SW 1271 (cell line): ENCODE results near the gene CA9.
"Not testable (repeated sequence)": the region's sequence is repeated elsewhere in the genome, so short reads cannot be mapped to it uniquely, and the experiment has no call there.

Experiments used
- DNase-seq, 2 experiments: peaks; one replicate each; lab custom pipeline; 2025; lab: John Stamatoyannopoulos, UW

The CA9 gene

GRCh38 chr9:35673132-35674024 lies at the start of gene CA9:
CA9 (plus strand) TSS chr9:35673928; CDS start chr9:35673960, 32 bp downstream.
- DNase-seq, result no peak

DNA sequence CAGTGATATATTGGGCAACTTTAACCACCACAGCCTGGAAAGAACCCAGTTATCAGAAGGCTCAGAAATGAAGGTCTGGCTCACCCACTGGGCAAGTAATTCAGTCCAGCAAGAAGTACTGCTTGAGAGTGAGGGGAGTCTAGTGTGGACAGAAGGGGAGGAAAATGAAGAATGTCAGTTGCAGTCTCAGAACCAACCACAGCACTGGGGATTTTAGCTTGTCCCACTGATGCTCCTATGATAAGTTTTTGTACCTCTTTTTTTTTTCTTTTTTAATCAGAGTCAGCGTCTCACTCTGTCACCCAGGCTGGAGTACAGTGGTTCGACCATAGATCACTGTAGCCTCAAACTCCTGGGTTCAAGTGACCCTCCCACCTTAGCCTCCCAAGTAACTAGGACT lies 46.2 kb upstream of the CA9 start:
- no peak for DNase-seq

- no peak for DNase-seq
Measured at GRCh38 chr9:35628389-35628991, 45.2 kb upstream of the CA9 start.

DNA sequence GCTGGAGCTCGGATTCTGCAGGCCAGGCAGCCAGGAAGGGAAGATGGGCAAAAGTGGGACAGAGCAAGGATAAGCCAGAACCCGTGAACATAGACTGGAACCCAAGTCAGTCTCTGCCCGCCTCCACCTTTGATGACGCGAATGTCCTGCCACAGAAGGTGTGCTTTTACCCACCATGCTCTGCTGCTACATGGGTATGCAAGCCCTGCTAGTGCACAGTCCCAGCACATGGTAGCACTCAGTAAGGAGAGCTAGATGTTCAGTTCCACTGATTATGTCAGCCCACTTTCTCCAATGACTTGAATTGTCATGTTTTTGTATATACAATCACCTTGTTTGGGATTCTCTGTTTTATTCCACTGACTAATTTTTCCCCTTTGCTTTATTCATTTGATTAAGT lies 44.1 kb upstream of the CA9 start:
- DNase-seq, result no peak

DNA sequence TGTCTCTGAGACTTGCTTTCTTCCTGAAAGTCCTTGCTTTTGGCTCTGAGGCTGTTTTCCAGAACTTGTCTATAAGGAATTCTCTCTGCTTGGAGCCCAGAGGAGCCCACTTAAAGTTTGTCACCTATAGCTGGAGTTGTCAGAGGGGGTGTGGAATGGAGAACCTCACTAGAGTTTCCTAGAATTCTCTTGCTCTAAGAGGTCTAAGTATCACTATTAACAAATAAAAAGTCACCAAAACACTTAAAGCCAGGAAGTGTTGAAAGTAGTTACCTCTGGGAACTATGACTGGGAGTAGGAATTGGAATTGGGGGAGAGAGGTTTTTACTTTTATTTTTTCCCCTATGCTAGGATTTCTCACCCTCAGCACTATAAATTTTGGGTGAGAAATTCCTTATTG lies 38.0 kb upstream of the CA9 start:
- no peak for DNase-seq

- no peak for DNase-seq
Measured at GRCh38 chr9:35636135-35636876, 37.4 kb upstream of the CA9 start.

DNA sequence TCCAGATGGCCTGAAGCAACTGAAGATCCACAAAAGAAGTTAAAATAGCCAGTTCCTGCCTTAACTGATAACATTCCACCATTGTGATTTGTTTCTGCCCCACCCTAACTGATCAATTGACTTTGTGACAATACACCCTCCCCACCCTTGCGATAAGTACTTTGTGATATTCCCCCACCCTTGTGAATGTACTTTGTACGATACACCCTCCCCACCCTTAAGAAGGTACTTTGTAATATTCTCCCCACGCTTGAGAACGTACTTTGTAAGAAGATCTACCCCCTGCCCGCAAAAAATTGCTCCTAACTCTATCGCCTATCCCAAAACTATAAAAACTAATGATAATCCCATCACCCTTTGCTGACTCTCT lies 36.9 kb upstream of the CA9 start:
- not testable (repeated sequence) for DNase-seq

- not testable (repeated sequence) for DNase-seq
Measured at GRCh38 chr9:35637427-35637955, 36.2 kb upstream of the CA9 start.

DNA sequence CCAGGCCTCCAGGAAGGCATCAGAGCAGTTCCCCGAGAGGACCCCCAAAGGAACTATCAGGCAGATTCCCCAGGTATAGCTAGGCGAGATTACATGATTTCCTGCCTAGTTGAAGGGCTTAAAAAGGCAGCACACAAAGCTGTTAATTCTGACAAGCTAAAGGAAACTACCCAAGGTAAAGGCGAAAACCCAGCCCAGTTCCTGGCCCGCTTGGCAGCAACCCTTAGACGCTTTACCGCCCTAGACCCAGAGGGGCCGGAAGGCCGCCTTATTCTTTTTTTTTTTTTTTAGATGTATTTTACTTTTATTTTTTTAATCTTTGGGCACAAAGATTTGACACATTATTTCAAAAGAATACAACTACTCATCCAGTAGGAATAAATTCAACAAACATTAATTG lies 35.0 kb upstream of the CA9 start:
- DNase-seq, result not testable (repeated sequence)

- not testable (repeated sequence) for DNase-seq
Measured at GRCh38 chr9:35639225-35639624, 34.5 kb upstream of the CA9 start.

DNA sequence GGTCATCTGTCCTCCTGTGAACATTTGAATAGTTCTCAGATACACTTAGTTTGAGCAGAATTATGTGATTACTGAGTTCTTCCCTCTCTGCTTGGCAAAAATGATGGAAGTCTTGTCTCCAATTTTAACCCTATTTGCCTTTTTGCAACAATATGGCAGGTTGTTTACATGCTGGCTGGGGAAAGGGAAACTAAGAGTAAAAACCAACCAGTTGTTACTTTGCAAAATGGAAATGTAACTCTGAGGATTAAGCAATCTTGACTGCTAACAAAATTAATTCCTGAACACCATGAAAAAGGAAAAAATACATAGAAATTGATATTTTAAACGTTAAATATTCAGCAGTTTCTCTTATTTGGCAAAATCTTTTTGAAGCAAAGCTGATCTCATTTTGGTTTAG lies 34.1 kb upstream of the CA9 start:
- DNase-seq, result no peak

- DNase-seq, result not testable (repeated sequence)
Measured at GRCh38 chr9:35640431-35640830, 33.3 kb upstream of the CA9 start.

GRCh38 chr9:35641478-35641877 lies 32.2 kb upstream of the CA9 start:
- not testable (repeated sequence) for DNase-seq

GRCh38 chr9:35643046-35643445 lies 30.7 kb upstream of the CA9 start:
- no peak for DNase-seq

GRCh38 chr9:35645736-35646135 lies 28.0 kb upstream of the CA9 start:
- not testable (repeated sequence) for DNase-seq

DNA sequence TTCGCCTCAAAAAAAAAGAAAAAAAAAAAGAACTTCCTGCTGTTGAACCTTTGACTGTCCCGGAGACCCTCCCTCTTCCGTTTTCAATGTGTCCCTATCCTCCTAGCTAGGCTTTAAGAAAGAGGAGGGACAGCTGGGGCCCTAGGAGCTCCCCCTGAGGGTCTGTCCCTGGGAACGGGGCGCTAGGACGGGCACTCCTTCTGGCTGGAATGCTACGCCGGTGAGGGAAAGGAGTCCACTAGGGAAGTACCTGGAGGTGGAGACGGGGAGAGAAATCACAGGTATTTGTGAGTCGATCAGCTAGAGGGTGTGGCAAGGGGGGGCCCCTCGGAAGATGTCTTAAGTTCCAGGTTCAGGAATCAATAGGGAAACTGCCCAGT lies 27.6 kb upstream of the CA9 start:
- DNase-seq, result no peak

GRCh38 chr9:35646533-35647265 lies 27.0 kb upstream of the CA9 start:
- DNase-seq, result peak in 1 of 2 experiments; percentile 54

DNA sequence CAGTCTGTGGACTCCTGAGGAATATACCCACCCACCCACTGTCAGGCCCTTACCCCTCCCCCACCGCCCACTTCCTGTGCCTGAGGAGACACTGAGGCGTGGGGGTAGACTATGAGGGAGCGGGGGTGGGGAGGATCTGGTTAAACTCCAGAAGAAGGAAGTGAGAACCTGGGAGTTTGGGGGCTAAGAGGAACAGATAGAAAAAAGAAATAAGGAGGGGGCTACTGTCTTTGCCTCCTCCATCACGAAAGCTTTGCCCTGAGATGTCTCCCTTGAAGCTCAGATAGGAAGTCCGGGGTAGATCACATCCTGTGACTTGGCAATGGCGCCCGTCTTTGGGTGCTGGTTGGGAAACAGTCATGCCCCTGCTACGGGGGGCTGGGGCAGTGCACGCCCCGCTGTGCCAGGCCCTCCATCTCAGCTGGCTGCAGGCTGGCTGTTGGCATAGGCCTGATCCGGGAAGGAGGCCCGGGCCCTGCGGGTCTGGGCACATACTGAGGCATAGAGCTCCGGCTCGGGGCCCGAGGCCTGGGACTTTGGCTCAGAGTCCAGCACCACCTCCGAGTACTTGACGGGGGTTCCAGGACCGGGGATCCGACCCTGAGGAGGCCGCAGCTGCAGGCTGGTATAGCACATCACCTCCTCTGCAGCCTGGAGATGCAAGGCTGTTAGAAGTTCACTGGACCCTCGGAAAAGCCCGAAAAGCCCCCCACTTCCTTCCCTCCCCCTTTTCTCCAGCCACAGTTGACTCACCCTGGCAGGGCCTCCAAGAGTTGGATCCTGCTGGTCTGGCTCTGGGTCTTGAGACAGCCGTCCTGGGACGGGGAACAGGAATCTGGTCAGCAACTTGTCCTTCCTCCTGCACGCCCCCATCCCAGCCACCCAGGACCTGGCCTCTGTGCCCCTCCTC lies 24.0 kb upstream of the CA9 start:
- no peak for DNase-seq

GRCh38 chr9:35650341-35651158 lies 23.2 kb upstream of the CA9 start, which contains the start of gene SIT1:
SIT1 (minus strand) TSS chr9:35650931; CDS start chr9:35650853, 78 bp downstream.
- no peak for DNase-seq
